HCEC 1CT (cell line): ENCODE measurements around the gene LSMEM2.
A peak's percentile ranks its signal among the peaks of the same experiment; 100 is the strongest.

ENCODE experiments used
- DNase-seq: peaks from one replicate; pipeline ENCODE4 v3.0.0-alpha.2; 2017

LSMEM2 gene

GRCh38 chr3:50324351-50325112 is 45.6 kb downstream of the LSMEM2 start:
- DNase-seq = peak; percentile 39

DNA sequence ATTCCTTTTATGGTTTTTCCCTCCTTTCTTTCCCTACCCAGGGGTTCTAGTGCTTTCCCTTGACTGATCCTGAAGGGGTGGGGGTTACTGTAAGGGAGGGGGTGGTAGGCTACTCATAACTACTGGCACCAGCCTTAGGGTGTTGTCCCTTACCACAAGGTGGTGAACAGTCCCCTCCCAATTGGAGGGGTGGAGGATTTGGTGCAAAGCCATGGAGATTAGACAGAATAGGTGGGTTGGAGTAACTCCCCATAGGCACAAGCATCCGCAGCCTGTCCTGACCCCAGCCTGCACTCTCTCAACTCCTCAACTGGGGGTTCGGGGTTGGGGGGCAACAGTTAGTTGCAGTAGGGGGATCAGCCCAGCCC is 46.2 kb downstream of the LSMEM2 start:
- DNase-seq = no peak

DNA sequence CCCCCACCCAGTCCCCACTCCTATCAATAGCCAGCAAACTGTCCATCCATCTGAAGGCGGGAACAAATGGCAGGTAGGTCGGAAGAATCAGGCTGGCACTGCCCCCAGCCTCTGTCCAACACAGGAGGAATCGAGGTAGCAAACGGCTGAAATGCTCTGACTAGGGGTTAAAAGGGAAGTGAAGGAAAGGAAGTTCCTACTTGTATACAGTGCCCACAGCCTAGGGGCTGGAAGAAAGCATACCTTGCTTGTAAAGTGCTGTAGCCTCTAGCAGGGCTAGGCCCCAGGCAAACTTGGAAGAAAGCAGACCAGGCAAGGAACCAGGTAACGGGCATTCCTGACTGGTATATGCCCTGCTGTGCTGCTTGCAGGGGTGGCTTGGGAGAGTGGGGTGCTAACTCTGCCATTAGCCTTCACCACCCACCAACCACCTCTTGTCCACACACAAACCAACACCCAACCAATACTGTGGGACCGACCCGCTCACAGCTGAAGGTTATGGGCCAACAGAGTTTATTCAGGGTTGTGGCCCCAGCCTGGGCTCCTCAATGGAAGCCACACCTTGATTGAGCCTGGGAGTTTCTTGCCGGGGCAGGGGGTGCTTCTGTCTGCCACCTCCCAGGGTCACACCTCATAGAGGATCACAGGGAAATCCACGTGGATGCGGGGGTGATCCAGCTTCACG is 46.8 kb downstream of the LSMEM2 start:
- DNase-seq = no peak

DNA sequence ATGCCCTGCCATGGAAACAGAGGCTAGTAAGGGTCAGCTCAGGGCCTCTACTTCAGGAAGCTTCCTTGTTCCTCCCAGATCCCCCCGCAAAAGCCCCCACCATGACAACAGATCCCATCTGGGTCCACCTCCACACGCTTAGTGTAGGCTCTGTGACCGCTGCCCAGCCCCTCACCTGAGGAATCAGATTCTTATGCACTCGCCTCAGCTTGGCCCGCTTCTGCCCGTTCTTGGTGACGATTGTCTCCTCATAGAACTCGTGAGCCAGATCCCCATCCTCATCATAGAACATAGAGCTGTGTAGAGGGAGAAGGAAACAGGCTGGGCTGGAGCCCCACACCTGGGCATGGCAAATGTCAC is 47.3 kb downstream of the LSMEM2 start:
- no peak for DNase-seq

DNA sequence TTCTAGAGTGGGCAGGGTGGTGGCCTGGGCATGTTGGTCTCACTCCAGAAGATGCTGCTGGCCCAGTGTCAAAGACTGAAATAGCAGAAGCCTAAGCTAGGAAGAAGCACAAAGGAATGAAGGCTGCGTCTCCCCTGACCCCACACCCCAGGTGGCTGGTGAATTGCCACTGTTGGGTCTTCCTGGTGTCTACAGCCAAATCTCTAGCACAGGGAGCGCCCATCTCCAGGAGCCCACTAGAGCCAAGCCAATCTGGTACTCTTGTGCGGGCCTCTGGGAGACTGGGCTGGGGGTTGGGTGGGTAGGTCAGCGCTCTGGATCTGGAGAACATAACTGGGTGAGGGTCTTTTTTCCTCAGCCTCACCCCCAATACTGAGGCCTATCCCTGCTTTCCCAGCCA is 48.2 kb downstream of the LSMEM2 start:
- DNase-seq = no peak

DNA sequence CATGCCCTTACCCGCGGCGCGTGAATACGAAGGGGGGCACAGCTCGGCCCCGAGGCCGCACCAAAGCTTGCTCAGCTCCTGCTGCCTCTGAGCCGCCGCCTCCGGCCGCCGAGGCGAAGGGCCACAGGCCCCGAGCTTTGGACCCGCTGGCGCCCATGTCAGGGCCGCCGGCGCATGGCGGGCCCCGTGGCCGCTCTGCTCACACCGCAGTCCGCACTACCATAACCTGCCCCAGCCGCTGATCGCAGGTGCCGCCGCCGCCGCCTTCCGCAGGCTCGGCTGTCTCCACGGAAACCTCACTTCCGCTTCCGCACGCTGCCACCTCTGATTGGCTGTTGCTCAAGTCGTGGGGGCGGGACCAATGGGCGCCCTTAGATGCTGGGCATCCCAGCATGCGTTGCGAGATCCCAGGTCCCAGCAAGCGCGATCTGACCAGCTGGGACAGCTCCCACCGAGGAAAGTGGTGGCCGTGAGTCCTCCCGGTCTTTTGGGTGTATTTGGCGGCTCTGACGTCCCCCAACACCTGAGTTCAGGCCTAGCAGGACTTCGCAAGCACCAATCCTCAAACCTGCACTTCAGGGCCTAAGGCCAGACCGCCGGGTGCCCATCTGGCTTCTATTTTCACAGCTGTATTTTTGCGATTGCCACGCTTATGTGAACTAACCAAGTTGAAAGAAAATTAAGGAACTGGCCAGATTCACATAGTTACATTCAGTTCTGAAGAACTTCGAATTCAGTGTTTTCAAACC is 49.2 kb downstream of the LSMEM2 start, which contains the start of gene TUSC2:
Gene TUSC2 (minus strand): TSS at position 281 of the 749 bp plus-strand sequence. CDS start 124 bp downstream, at position 157.
- DNase-seq = peak; percentile 94

DNA sequence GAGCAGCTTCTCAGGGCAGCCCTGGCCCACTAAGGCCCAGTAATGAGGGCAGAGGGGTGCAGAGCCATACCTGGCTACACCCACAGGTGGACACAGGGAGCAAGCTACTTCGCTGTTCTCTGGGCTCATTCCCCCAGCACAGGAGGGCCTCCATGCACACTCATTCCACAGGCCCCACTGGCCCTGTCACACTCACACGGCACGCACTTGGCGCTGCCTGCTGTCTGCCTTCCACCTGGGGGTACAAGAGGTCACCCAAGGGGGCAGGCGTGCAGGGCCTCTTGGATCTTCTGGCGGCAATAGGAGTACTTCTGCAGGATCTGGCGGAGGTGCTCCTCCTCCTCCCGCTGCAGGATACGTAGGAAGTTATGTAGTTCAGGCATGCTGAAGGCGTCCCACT is 51.4 kb downstream of the LSMEM2 start:
- DNase-seq = no peak

- DNase-seq = no peak
These were observed 52.5 kb downstream of the LSMEM2 start for GRCh38 chr3:50331364-50331907.

DNA sequence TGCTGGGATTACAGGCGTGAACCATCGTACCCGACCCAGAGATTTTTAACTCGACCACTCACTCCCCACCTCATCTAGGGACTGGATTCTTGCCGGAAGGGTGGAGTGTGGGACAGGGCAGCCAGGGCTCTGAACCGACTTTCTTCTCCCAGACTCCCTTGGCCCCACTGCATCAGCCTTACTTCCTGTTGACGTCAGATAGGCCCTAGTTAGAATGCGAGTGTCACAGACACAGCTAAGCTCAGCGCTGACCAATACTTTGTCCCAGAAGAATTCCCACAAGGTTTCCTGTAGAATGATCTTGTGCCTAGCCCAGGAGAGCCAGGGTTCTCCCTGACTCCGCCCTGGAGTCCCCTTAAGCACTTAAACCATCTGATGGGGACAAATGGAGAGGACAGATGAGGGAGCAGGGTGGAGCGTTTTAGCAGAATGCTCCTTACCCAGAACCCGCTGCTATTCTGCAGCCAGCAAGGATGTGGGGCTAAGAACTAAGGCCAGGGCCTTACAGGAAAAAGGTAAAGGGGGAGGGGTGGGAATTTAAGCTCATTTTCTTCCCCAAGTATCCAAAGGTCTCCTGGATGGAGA is 54.9 kb downstream of the LSMEM2 start:
- DNase-seq = no peak

DNA sequence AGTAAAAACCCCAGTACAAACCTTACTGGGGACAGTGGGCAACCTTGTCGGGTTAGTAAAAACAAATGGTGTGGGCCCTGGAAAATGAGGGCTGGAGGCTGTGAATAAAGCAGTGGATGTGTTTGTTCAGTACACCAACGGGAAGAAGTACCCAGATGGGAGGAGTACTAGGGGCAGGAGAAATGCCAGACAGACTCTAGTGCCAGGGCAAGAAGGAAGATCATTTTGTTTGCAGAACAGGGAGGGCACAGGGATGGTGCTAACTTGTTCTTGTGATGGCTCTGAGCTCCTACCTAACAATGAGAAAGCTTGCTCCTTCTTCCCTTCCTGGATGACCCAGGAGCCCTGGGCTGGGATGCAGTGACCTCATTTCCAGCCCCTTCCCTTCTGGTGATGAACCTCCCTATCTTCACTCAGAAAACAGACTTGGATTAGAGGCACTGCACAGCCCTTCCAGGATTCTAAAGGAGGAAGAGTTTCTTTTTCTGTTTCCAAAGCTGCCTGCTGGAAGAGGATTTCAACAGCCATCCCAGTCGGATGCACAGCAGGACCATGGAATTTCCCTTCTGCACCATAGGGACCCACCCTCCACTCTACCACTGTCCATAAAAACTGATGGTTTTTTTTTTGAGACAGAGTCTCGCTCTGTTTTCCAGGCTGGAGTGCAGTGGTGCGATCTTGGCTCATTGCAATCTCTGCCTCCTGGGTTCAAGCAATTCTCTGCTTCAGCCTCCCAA is 55.6 kb downstream of the LSMEM2 start:
- DNase-seq = no peak

DNA sequence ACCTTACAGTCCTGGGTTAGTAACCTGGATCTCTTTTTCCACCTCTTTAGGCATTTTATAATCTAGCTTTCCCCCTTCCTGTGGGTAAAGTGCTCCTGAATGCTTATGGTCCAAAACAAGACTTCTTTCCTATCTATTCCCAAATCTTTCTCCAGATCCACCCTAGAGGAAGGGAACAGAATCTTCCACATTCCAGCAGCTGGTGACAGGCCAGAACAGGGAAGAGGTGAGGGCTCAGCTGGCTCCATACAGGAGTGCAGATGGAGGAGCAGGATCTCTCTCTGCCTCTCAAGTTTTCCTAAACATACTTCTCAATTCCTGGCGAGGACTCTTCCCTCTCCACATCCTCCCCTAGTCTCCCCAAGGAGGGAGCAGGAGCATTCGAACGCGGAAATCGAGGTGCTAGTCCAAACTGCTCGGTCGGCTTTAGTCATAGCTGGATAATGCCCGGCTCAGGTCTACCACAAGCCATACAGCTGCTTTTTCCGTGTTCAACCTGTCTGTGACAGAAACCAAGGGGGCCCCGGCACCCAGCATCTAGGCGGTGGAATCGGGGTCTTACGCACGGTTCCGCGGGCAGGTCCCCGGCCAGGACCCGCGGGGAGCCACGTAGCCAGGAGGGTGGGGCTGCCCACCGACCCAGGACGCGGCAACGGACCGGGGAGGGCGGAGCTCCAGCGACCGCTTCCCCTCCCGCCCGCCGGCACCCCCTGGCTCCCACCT is 57.7 kb downstream of the LSMEM2 start:
- peak; percentile 39 for DNase-seq

GRCh38 chr3:50337175-50337861 is 58.4 kb downstream of the LSMEM2 start:
- DNase-seq = peak; percentile 100
